Activated CD4-positive, alpha-beta T cell treated with anti-CD3 and anti-CD28 coated beads, Interleukin-10, Interleukin-2, amounts not matched to agents 100 ng/mL and 50 ng/mL, durations not matched to agents 16 hours and 8 hours (primary cell): ENCODE measurements around the gene XNDC1N.
A peak's percentile ranks its signal among the peaks of the same experiment; 100 is the strongest.
"Not testable (repeated sequence)": the region's sequence is repeated elsewhere in the genome, so short reads cannot be mapped to it uniquely, and the experiment has no call there.

ENCODE experiments used
- DNase-seq: peaks from one replicate; pipeline ENCODE4 v3.0.0-alpha.2; 2020

Gene XNDC1N

DNA sequence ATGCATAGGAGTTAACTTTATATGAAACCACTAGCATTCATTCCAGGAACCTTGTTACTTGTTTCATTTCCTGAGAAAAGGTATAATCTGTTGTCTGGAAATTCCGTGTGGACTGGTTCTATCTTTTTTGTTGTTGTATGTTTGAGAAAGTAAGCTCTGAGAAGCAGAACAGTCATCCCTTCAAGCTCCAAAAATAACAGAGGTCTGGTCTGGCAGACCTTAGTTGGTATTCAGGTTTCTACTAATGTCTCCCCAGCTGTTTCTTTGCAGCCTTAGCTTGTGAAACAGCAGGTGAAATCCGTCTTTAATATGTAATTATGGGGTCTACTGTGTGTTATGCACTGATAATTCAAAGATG lies 2.8 kb upstream of the XNDC1N start:
- peak; percentile 37 for DNase-seq

DNA sequence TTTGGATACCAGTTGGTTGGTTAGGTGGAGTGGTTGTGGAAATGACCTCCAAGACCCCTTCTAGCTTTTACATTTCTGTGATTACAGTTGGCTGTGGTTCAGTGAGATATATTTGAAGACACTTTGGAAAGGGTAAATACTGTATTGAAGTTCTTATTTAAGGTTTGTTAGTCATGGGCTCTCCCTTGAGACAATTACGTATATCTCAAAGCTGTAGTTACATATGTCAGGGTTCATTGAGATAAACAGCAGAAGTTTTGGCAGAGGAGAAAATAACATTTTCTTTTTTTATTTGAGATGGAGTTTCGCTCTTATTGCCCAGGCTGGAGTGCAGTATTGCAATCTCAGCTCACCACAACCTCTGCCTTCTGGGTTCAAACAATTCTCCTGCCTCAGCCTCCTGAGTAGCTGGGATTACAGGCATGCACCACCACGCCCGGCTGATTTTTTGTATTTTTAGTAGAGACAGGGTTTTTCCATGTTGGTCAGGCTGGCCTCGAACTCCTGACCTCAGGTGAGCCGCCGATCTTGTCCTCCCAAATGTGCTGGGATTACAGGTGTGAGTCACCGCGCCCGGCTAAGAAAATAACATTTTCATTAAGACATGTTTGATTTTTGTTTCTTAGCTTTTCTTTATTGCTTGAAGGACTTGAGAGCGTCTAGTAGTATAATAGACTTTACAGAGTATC lies 2.3 kb upstream of the XNDC1N start:
- no peak for DNase-seq

- no peak for DNase-seq
Observed at GRCh38 chr11:71929491-71929890, 1.1 kb upstream of the XNDC1N start.

- DNase-seq: peak; percentile 99
Observed at GRCh38 chr11:71928737-71929443, 496 bp upstream of the XNDC1N start, which contains the start of gene RNF121. TSS of gene RNF121 (plus strand) at chr11:71929046. CDS start at chr11:71929062, 16 bp downstream.

GRCh38 chr11:71917646-71918140 lies 10.7 kb downstream of the XNDC1N start:
- DNase-seq: no peak

GRCh38 chr11:71914617-71915189 lies 13.7 kb downstream of the XNDC1N start:
- DNase-seq: peak; percentile 81

GRCh38 chr11:71913756-71914526 lies 14.5 kb downstream of the XNDC1N start:
- no peak for DNase-seq

- not testable (repeated sequence) for DNase-seq
Observed at GRCh38 chr11:71911986-71912340, 16.4 kb downstream of the XNDC1N start.

GRCh38 chr11:71911321-71911985 lies 16.9 kb downstream of the XNDC1N start:
- DNase-seq: peak; percentile 87

DNA sequence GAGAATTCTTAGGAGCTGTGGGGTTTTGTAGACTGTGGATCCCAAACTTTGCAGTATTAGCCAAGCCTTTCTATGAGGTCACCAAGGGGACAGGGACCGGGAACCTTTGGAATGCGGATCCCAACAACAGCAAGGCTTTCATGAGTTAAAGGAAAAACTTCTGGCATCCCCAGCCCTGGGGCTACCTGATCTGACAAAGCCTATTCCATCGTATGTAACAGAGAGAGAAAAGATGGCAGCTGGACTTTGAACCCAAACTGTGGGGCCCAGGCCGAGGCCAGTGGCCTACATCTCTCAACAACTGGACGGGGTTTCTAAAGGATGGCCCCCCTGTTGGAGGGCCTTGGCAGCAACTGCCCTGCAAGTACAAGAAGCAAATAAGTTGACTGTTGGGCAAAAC lies 17.6 kb downstream of the XNDC1N start:
- DNase-seq: not testable (repeated sequence)

DNA sequence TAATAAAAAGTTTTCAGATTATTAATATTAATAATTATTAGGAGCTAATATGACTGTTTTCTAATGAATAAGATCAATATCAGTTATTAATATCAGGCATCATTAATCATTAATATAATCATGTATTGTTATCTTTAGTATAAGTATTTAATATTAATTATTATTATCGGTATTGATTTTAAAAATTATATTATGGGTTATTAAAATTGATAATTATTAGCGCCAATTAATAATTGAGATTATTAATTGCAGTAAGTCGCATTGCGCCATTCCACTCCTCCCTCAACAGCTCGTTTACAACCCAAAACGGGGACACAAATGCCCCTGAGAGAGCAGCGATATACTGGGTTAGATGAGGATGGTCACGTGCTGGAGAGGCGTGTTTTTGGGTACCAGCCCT lies 20.2 kb downstream of the XNDC1N start:
- DNase-seq: no peak

DNA sequence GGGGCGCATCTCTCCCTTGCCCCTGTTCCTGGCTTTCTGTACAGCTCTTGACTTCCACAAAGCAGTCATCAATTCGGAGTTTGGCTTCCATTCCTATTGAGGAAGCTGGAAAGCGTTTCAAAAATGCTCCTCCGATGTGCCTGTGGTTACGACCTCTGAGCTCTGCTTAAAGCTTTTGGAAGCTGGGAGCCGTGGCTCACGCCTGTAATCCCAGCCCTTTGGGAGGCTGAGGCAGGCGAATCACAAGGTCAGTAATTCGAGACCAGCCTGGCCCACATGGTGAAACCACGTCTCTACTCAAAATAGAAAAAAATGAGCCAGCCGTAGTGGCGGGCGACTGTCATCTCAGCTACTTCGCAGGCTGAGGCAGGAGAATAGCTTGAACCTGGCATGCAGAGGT lies 27.3 kb downstream of the XNDC1N start:
- not testable (repeated sequence) for DNase-seq

- no peak for DNase-seq
Observed at GRCh38 chr11:71895961-71896360, 32.4 kb downstream of the XNDC1N start.

DNA sequence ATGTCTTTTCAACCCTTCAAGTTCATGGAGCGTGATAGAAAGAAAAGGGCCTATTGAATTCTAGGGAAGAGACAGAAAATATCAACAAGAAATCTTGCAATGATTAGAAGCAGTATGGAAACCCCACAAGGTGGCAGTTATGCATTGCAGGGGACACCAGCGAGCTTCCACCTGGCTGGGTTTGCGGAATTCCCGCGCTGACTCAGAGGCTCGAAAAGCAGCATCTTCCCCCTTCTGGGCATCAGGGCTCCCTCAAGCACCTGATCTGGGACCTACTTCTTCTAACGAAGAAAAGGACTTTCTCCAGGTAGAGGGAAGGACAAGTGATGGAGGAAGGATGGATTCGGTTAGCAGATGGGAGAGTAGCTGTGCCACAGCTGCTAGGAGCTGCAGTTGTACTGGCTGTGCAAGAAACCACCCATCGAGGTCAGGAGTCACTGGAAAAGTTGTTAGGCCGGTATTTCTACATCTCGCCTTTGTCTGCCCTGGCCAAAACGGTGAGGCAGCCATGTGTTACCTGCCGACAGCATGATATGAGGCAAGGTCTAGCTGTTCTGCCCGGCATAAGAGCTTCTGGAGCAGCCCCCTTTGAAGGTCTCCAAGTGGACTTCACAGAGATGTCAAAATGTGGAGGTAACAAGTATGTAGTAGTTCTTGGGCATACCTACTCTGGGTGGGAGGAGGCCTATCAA lies 39.1 kb downstream of the XNDC1N start:
- not testable (repeated sequence) for DNase-seq

GRCh38 chr11:71888335-71889010 lies 39.9 kb downstream of the XNDC1N start:
- not testable (repeated sequence) for DNase-seq

GRCh38 chr11:71885806-71886205 lies 42.6 kb downstream of the XNDC1N start:
- not testable (repeated sequence) for DNase-seq
